GM23338 (cell line): Measurements from ENCODE around the gene SIL1. TPM values are rescaled to one million over a fixed set of nuclear protein-coding genes. Genes with fewer than 3 reads are reported as not detected.

Experiments
- ATAC-seq: fragments of 200-7000 bp; cut with Tn5 transposase; 3 replicates; pipeline ENCODE4 v1.9.1; 2020
- DNase-seq: peaks from one replicate; pipeline ENCODE4 v3.0.0-alpha.2; 2015; ENCODE audit warnings: low spot score
- H2AFZ ChIP-seq: fragments of 200-600 bp; sonication (generic); 2 replicates; pipeline ENCODE4 v1.8.0; 2016; ENCODE audit warnings: antibody characterized with exemption, mild to moderate bottlenecking, moderate library complexity
- H3F3A ChIP-seq: fragments of 200-600 bp; sonication (generic); replicated peaks from 2 replicates; pipeline ENCODE4 v1.8.0; 2017; ENCODE audit warnings: antibody characterized with exemption, mixed run types, low read depth
- H3K27ac ChIP-seq: fragments of 200-600 bp; sonication (generic); 2 replicates; pipeline ENCODE4 v1.6.1; 2016; ENCODE audit warnings: low read depth
- H3K27me3 ChIP-seq: fragments of 200-600 bp; sonication (generic); 2 replicates; pipeline ENCODE4 v1.8.0; 2016; ENCODE audit warnings: mild to moderate bottlenecking, mixed run types, moderate library complexity; ENCODE audit not compliant: insufficient read depth
- H3K36me3 ChIP-seq: fragments of 200-600 bp; sonication (generic); 2 replicates; pipeline ENCODE4 v1.8.0; 2016; ENCODE audit warnings: mild to moderate bottlenecking; ENCODE audit not compliant: insufficient read depth
- H3K4me1 ChIP-seq: fragments of 200-600 bp; sonication (generic); 2 replicates; pipeline ENCODE4 v1.8.0; 2016; ENCODE audit warnings: mild to moderate bottlenecking, moderate library complexity; ENCODE audit not compliant: insufficient read depth
- H3K4me2 ChIP-seq: fragments of 200-600 bp; sonication (generic); 2 replicates; pipeline ENCODE4 v1.7.1; 2017; ENCODE audit warnings: mixed run types
- H3K4me3 ChIP-seq: fragments of 200-600 bp; sonication (generic); 2 replicates; pipeline ENCODE4 v1.6.1; 2016; ENCODE audit warnings: mixed run types
- H3K79me2 ChIP-seq: fragments of 200-600 bp; sonication (generic); replicated peaks from 2 replicates; pipeline ENCODE4 v1.8.0; 2017; ENCODE audit warnings: mild to moderate bottlenecking; ENCODE audit not compliant: insufficient read depth
- H3K9me2 ChIP-seq: fragments of 200-600 bp; sonication (generic); 2 replicates; pipeline ENCODE4 v1.8.0; 2017; ENCODE audit not compliant: insufficient read depth
- H4K20me1 ChIP-seq: fragments of 200-600 bp; sonication (generic); replicated peaks from 2 replicates; pipeline ENCODE4 v1.8.0; 2017; ENCODE audit warnings: mild to moderate bottlenecking; ENCODE audit not compliant: insufficient read depth
- H3K27ac Mint-ChIP-seq: 2 replicates; pipeline ENCODE4 v1.8.0; 2020; ENCODE audit warnings: inconsistent platforms, mild to moderate bottlenecking, moderate library complexity, mixed read lengths
- H3K27me3 Mint-ChIP-seq: 3 replicates; pipeline ENCODE4 v1.8.0; 2022; ENCODE audit warnings: low read depth, mild to moderate bottlenecking, moderate library complexity, mixed read lengths, inconsistent platforms; ENCODE audit not compliant: insufficient read depth, poor library complexity
- H3K36me3 Mint-ChIP-seq: 3 replicates; pipeline ENCODE4 v1.8.0; 2021; ENCODE audit warnings: low read depth, mild to moderate bottlenecking, inconsistent platforms, moderate library complexity, mixed read lengths
- H3K4me1 Mint-ChIP-seq: 3 replicates; pipeline ENCODE4 v1.8.0; 2020; ENCODE audit warnings: mild to moderate bottlenecking, inconsistent platforms, mixed read lengths
- H3K4me3 Mint-ChIP-seq: 3 replicates; pipeline ENCODE4 v1.8.0; 2021; ENCODE audit warnings: moderate library complexity, mild to moderate bottlenecking, inconsistent platforms, mixed read lengths
- H3K9me3 Mint-ChIP-seq: 3 replicates; pipeline ENCODE4 v1.8.0; 2020; ENCODE audit warnings: moderate library complexity, mild to moderate bottlenecking, inconsistent platforms, mixed read lengths
- CREB1 ChIP-seq: fragments of 250-450 bp; sonication (Bioruptor Pico); IDR thresholded peaks from 2 replicates; pipeline ENCODE4 v1.5.0; 2020; ENCODE audit warnings: low read depth, mild to moderate bottlenecking, moderate library complexity
- CTCF ChIP-seq, 2 experiments: fragments of 200-600 bp in 1 of 2; sonication (generic) in 1 of 2; conservative IDR thresholded peaks; 2 replicates each; pipeline versions ENCODE4 v1.5.1 to v1.6.1; 2016 to 2017; ENCODE audit warnings: antibody characterized with exemption in 2 of 2, low read depth in 2 of 2, mild to moderate bottlenecking in 2 of 2, moderate library complexity in 1 of 2
- ETS1 ChIP-seq: IDR thresholded peaks from 2 replicates; pipeline ENCODE4 v1.6.1; 2016; ENCODE audit warnings: antibody characterized with exemption
- EZH2 ChIP-seq: fragments of 200-600 bp; sonication (generic); IDR thresholded peaks from one replicate; pipeline ENCODE4 v1.8.0; 2017; ENCODE audit warnings: antibody characterized with exemption, mild to moderate bottlenecking, low read depth; ENCODE audit not compliant: unreplicated experiment
- EZH2phosphoT487 ChIP-seq: fragments of 200-600 bp; sonication (generic); IDR thresholded peaks from one replicate; pipeline ENCODE4 v1.8.1; 2018; ENCODE audit warnings: antibody characterized with exemption; ENCODE audit not compliant: unreplicated experiment
- JUNB ChIP-seq: IDR thresholded peaks from one replicate; pipeline ENCODE4 v1.6.1; 2016; ENCODE audit warnings: antibody characterized with exemption; ENCODE audit not compliant: unreplicated experiment
- NANOG ChIP-seq: IDR thresholded peaks from 2 replicates; pipeline ENCODE4 v1.6.1; 2016; ENCODE audit warnings: antibody characterized with exemption, borderline replicate concordance
- POLR2AphosphoS5 ChIP-seq: IDR thresholded peaks from 2 replicates; pipeline ENCODE4 v1.6.1; 2016; ENCODE audit warnings: antibody characterized with exemption, low read depth
- REST ChIP-seq: IDR thresholded peaks from one replicate; pipeline ENCODE4 v1.6.1; 2018; ENCODE audit warnings: antibody characterized with exemption; ENCODE audit not compliant: unreplicated experiment
- STAT1 ChIP-seq: IDR thresholded peaks from one replicate; pipeline ENCODE4 v1.6.1; 2016; ENCODE audit warnings: antibody characterized with exemption; ENCODE audit not compliant: unreplicated experiment
- ZNF114 ChIP-seq: fragments of 250-450 bp; sonication (Bioruptor Pico); IDR thresholded peaks from 2 replicates; pipeline ENCODE4 v1.5.0; 2020; ENCODE audit warnings: mild to moderate bottlenecking, moderate library complexity
- ZNF331 ChIP-seq: fragments of 250-450 bp; sonication (Bioruptor Pico); IDR thresholded peaks from 2 replicates; pipeline ENCODE4 v1.5.0; 2020; ENCODE audit warnings: low read depth, mild to moderate bottlenecking, moderate library complexity
- ZNF462 ChIP-seq: fragments of 250-450 bp; sonication (Bioruptor Pico); IDR thresholded peaks from 2 replicates; pipeline ENCODE4 v1.5.0; 2020; ENCODE audit warnings: mild to moderate bottlenecking, moderate library complexity
- polyA plus RNA-seq: library from polyadenylated mRNA; unstranded; fragments of >200 nt; fragmentation: Nextera tagmentation; extraction: Ambion mirVana; gene quantifications from 2 replicates; pipeline ENCODE4 v1.2.1, GENCODE V29; 2016
- total RNA-seq: library from RNA; depleted of rRNA; stranded (reverse); fragments of >200 nt; shearing (Covaris generic); gene quantifications from 2 replicates; pipeline ENCODE4 v1.2.3, GENCODE V29; 2014

The SIL1 gene
- total and polyA plus RNA-seq, 2 experiments from 2014 or later: 5.5 to 5.9 TPM

GRCh38 chr5:139118804-139119203 is 79.4 kb downstream of the SIL1 start:
- H3K4me3 Mint-ChIP-seq: no peak overlapping the region
- H3K27me3 ChIP-seq: no peaks in the 10 kb centered on the region
- no peaks in the 10 kb centered on the region for H4K20me1 ChIP-seq
- H3K36me3 Mint-ChIP-seq: no peaks in the 10 kb centered on the region
- H3K4me1 Mint-ChIP-seq: no peaks in the 10 kb centered on the region
- no peak overlapping the region for H3K27ac ChIP-seq
- no peaks in the 10 kb centered on the region for H3K36me3 ChIP-seq
- no peak overlapping the region for H3K27ac Mint-ChIP-seq
- H3K4me3 ChIP-seq: no peak overlapping the region
- no peaks in the 10 kb centered on the region for H3K27me3 Mint-ChIP-seq
- DNase-seq (no peak), ATAC-seq (no peak)
- no peaks in the 10 kb centered on the region for H3F3A ChIP-seq
- no peaks in the 10 kb centered on the region for H3K79me2 ChIP-seq
- H3K4me1 ChIP-seq: no peaks in the 10 kb centered on the region
- TF ChIP-seq EZH2 (no peak), CTCF (conservative IDR thresholded peaks at IDR 0.05; ENCODE audit: low read depth in 2 of 2) (no peak), JUNB (no peak), ZNF331 (CRISPR knock-in tag) (no peak), POLR2AphosphoS5 (no peak), ETS1 (no peak), ZNF114 (no peak), STAT1 (no peak), CREB1 (CRISPR knock-in tag) (no peak), NANOG (no peak), EZH2phosphoT487 (no peak), REST (no peak), ZNF462 (CRISPR knock-in tag) (no peak)
- no peaks in the 10 kb centered on the region for H3K9me2 ChIP-seq
- H2AFZ ChIP-seq: no peak overlapping the region
- no peak overlapping the region for H3K4me2 ChIP-seq
- H3K9me3 Mint-ChIP-seq: no peaks in the 10 kb centered on the region
